Measurements from ENCODE around the gene ABHD8.

- no peak for TF ChIP-seq CTCF (IDR thresholded peaks at IDR 0.05)
- TF ChIP-seq POLR2A (IDR thresholded peaks at IDR 0.05) = no peak
Measured at GRCh38 chr19:17333611-17334413, 30.6 kb upstream of the ABHD8 start.

All from heart left ventricle (tissue), 13 donors.